HK-2 (cell line): Measurements from ENCODE around the gene CEP85.
"Not testable (repeated sequence)": the region's sequence is repeated elsewhere in the genome, so short reads cannot be mapped to it uniquely, and the experiment has no call there.

ENCODE experiments used
- DNase-seq: peaks from one replicate; pipeline ENCODE4 v3.0.0-alpha.2; 2018; ENCODE audit not compliant: unreplicated experiment

CEP85 gene

GRCh38 chr1:26290882-26291261, 56.9 kb downstream of the CEP85 start:
- no peak for DNase-seq

GRCh38 chr1:26291433-26291832, 57.4 kb downstream of the CEP85 start:
- no peak for DNase-seq

- no peak for DNase-seq
These were observed 57.9 kb downstream of the CEP85 start for GRCh38 chr1:26291939-26292338.

GRCh38 chr1:26292735-26293134, 58.7 kb downstream of the CEP85 start:
- not testable (repeated sequence) for DNase-seq

GRCh38 chr1:26293911-26294463, 60.0 kb downstream of the CEP85 start:
- no peak for DNase-seq

- no peak for DNase-seq
These were observed 61.5 kb downstream of the CEP85 start for GRCh38 chr1:26295194-26296138.

- DNase-seq: no peak
These were observed 62.5 kb downstream of the CEP85 start for GRCh38 chr1:26296340-26297056.

- DNase-seq: no peak
These were observed 63.2 kb downstream of the CEP85 start for GRCh38 chr1:26297057-26297790.

- DNase-seq: no peak
These were observed 63.8 kb downstream of the CEP85 start for GRCh38 chr1:26297791-26298124.

GRCh38 chr1:26300578-26301275, 66.7 kb downstream of the CEP85 start:
- no peak for DNase-seq

GRCh38 chr1:26302733-26303405, 68.9 kb downstream of the CEP85 start:
- DNase-seq: no peak

GRCh38 chr1:26305667-26306289, 71.8 kb downstream of the CEP85 start:
- DNase-seq: no peak

- peak; percentile 94 for DNase-seq
These were observed 72.6 kb downstream of the CEP85 start, which contains the start of gene UBXN11 for GRCh38 chr1:26306290-26307229. Gene UBXN11 (minus strand): TSS chr1:26306636. CDS start chr1:26302883, 3,753 bp downstream.

GRCh38 chr1:26307363-26307781, 73.4 kb downstream of the CEP85 start:
- DNase-seq: no peak

GRCh38 chr1:26307966-26308899, 74.2 kb downstream of the CEP85 start:
- DNase-seq: not testable (repeated sequence)

GRCh38 chr1:26314501-26314900, 80.5 kb downstream of the CEP85 start:
- DNase-seq: no peak

GRCh38 chr1:26315874-26316850, 82.2 kb downstream of the CEP85 start:
- no peak for DNase-seq
